Measurements from ENCODE around the gene CCNH. TPM values are rescaled to one million over a fixed set of nuclear protein-coding genes. Genes with fewer than 3 reads are reported as not detected.

The CCNH gene
- total RNA-seq, 1 donor from 2014 or later: 118 TPM

- DNase-seq (ENCODE audit: low spot score in 2 of 2) (no peak), FAIRE-seq (no peak)
Observed at GRCh38 chr5:87404359-87404758, 8.4 kb downstream of the CCNH start.

GRCh38 chr5:87403899-87404298 is 8.8 kb downstream of the CCNH start:
- DNase-seq (ENCODE audit: low spot score in 2 of 2) (no peak), FAIRE-seq (no peak)

GRCh38 chr5:87403409-87403808 is 9.3 kb downstream of the CCNH start:
- no peak for FAIRE-seq
- DNase-seq (ENCODE audit: low spot score in 2 of 2): no peak

DNA sequence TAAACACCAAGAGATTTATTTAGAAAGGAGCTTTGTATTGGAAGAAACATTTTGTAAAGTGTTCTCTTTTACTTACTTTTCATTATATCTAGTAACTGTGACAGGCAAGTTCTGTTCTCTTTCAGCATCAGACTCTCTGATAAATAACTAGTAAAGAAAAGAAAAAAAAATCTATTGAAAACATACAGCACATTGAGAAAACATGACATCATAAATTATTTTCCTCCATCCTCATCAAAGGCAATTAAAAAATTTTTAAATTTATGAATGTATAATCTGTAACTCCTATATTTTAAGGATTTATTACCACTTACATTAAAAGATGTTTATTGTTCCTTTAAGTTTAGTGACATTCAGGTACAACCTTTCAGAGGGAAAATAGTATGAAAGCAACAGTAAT is 11.1 kb downstream of the CCNH start:
- no peak for FAIRE-seq
- DNase-seq (ENCODE audit: low spot score in 2 of 2): no peak

DNA sequence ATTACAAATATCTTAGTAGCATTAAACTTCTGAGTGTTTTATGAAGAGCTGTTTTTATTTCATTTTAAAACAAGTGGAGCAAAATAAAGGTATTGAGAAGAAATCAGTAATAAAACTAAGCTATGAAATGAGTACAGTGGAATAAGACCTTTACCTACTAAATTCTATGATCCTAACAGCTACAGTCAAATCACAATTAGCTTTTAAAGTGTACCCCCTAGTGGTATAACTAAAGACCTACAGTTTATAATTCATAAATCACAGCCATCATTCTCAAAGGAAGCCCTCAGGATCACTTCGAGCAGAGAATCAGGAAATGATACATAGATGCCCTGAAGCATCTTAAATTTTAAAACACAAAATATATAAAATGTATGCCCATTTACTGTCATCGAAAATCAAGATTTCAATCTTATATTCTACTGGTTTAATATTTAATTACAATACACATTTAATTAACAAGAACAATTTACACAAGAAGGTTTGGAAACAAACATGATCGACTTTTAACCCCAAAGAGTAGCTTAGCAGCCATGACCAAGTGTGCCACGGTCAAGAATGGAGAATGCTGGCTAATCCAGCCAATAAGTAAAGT is 12.3 kb downstream of the CCNH start:
- DNase-seq (ENCODE audit: low spot score in 2 of 2): peak in 1 of 2 donors; percentile 18
- peak; percentile 51 for FAIRE-seq

DNA sequence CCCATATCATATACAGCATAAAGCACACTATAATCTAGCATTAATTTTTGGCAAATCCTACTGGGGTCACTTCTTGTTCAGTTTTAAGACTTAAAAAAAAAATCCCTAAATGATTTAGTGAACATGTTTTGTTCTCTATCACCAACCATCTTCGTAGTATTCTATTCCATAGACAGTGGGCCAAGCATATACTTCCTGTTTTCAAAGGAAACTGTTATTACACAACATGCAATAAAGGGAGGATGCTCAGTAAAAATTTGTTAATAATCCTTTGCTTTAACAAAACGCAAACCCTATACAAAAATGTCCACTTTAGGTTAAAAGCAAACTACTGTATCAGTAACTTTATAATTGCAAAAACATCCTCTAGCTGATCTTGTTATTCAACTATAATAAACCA is 13.0 kb downstream of the CCNH start:
- DNase-seq (ENCODE audit: low spot score in 2 of 2) (no peak), FAIRE-seq (no peak)

- FAIRE-seq (no peak), DNase-seq (ENCODE audit: low spot score in 2 of 2) (no peak)
Observed at GRCh38 chr5:87398981-87399614, 13.6 kb downstream of the CCNH start.

- no peak for DNase-seq (ENCODE audit: low spot score in 2 of 2)
- FAIRE-seq: no peak
Observed at GRCh38 chr5:87394411-87395165, 18.1 kb downstream of the CCNH start.

DNA sequence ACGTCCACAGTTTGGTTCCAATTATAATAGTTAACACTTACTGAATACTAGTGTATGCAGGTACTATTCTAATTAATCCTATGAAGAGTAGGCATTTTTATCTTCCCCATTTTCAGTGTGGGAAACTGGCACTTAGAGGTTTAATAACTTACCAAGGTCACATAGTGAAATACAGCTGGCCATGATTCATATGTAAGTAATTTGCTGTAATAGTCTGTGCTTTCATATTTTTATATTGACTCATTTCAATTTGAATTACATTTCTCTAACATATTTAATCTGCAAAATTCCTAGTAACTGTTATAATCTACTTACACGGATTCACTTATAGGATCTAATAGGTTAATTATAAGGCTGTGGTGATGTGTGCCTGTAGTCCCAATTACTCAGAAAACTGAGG is 19.4 kb downstream of the CCNH start:
- DNase-seq (ENCODE audit: low spot score in 2 of 2) (no peak), FAIRE-seq (no peak)

DNA sequence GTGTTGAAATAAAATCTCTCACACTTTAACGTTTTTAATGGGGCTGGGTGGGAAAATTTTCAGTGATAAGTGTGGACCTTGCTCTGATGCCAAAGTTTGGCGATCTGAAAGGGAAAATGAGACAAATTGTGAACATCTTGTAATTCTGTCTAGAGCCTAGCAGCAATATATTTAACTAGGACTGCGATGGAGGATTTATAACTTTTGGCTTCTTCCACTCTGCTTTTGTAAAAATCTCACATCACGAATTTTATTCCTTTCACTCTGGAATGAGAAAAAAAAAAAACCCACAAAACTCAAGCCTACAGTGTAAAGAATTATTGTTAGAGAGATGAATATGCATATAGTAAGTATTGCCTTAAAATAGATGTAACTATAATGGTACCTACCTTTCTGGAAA is 19.9 kb downstream of the CCNH start:
- DNase-seq (ENCODE audit: low spot score in 2 of 2) (no peak), FAIRE-seq (no peak)

- DNase-seq (ENCODE audit: low spot score in 2 of 2) (no peak), FAIRE-seq (no peak)
Observed at GRCh38 chr5:87392170-87392569, 20.6 kb downstream of the CCNH start.

GRCh38 chr5:87390576-87391199 is 22.0 kb downstream of the CCNH start:
- DNase-seq (ENCODE audit: low spot score in 2 of 2): no peak
- no peak for FAIRE-seq

GRCh38 chr5:87390075-87390474 is 22.7 kb downstream of the CCNH start:
- DNase-seq (ENCODE audit: low spot score in 2 of 2) (no peak), FAIRE-seq (no peak)

GRCh38 chr5:87389296-87390034 is 23.3 kb downstream of the CCNH start:
- DNase-seq (ENCODE audit: low spot score in 2 of 2) (no peak), FAIRE-seq (no peak)

GRCh38 chr5:87388129-87388528 is 24.6 kb downstream of the CCNH start:
- no peak for FAIRE-seq
- no peak for DNase-seq (ENCODE audit: low spot score in 2 of 2)

DNA sequence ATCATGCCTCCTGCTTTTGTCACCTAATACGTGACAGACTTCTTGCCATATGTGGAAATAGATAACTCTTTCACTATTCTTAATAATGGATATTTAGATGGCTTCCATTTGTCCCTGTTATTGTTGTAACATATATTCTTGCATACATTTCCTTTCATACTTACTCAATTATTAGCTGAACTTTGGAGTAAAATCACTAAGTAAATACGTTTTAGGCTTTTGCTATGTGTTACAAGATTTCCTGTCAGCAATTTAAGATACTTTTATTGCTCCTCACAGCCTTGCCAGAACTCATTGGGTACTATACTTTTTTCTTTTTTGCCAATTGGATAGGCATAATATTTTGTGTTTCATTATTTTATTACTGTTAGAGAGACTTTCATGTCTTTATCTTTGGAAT is 26.9 kb downstream of the CCNH start:
- no peak for DNase-seq (ENCODE audit: low spot score in 2 of 2)
- FAIRE-seq: no peak

GRCh38 chr5:87383216-87383615 is 29.5 kb downstream of the CCNH start:
- no peak for FAIRE-seq

DNA sequence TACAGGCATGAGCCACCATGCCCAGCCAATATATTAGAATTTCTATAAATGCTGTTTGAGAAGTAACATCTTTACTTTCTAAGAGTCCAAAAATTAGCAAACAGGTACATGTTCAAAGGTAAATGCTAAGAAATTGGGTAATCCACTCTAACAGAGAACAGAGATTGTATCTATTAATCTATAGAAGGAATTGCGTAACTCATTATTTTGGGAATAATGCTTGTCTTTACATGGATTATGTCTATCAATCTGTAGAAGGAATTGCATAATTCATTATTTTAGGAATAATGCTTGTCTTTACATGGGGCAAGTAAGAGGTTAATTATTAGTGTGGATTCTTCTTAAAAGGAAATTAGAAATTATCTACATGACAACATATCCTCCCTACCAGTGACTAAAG is 30.5 kb downstream of the CCNH start:
- no peak for FAIRE-seq
- no peak for DNase-seq (ENCODE audit: low spot score in 2 of 2)

More at GRCh38 chr5:87383216-87383615, 29.5 kb downstream of the CCNH start:
- no peak for DNase-seq (ENCODE audit: low spot score in 2 of 2)

GRCh38 chr5:87372705-87373104 is 40.0 kb downstream of the CCNH start:
- DNase-seq (ENCODE audit: low spot score in 2 of 2): no peak
- FAIRE-seq: no peak

DNA sequence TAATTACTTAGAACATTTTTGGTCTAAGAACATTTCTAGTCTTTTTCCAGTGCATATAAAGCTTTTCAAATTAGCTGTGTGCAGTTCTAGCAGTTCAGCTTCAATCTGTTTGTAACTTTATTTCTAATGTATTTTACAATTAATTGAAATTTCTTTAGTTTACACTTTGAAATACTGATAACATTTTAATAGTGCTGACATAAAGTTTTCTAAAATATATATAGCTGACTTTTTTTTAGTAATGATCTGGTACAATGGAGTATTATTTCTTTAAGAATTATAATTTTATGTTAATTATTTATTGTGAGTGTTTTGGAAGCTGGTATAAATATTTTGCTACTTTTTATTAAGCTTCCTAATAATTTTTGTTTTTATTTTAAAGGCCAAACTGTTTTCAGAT is 43.3 kb downstream of the CCNH start:
- FAIRE-seq (peak; percentile 47), DNase-seq (ENCODE audit: low spot score in 2 of 2) (no peak)

GRCh38 chr5:87368601-87369000 is 44.1 kb downstream of the CCNH start:
- DNase-seq (ENCODE audit: low spot score in 2 of 2) (no peak), FAIRE-seq (peak; percentile 8)
